ENCODE measurements around the gene KCNJ16. TPM values are rescaled to one million over a fixed set of nuclear protein-coding genes. Genes with fewer than 3 reads are reported as not detected.

The KCNJ16 gene
- total and polyA plus RNA-seq, 4 donors = 0.35 to 4.0 (median 1.3) TPM

DNA sequence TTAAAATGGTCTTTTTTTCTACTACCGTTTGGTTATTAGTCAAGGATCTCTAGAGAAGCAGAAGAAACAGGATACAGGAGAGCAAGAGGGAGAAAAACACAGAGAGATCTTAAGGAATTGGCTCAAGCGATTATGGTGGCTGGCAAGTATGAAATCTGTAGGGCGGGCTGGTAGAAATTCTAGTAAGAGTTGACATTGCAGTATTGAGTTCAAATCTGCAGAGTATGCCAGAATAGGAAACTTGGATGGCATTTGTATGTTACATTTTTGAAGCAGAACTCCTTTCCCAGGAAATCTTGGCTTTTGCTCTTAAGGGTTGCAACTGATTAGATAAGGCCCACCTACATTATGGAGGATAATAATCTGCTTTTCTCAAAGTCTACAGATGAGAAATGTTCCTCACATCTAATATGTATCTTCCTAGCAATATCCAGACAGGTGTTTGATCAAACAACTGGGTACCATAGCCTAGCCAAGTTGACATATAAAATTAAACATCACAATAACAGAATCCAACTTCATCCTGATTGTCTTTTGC, 4.0 kb downstream of the KCNJ16 start:
- no peak overlapping the region for H3K9ac ChIP-seq (ENCODE audit: insufficient read depth in 1 of 2, low read length in 2 of 2)
- no peaks in the 10 kb centered on the region for H3K36me3 ChIP-seq (ENCODE audit: control insufficient read depth in 4 of 4, insufficient read depth in 4 of 4, low read length in 4 of 4)
- no peaks in the 10 kb centered on the region for H3K9me3 ChIP-seq (ENCODE audit: control insufficient read depth in 4 of 4, insufficient read depth in 3 of 4, low read length in 3 of 4)
- H3K27me3 ChIP-seq (ENCODE audit: control insufficient read depth in 3 of 3, insufficient read depth in 3 of 3, low read length in 2 of 3) = no peaks in the 10 kb centered on the region
- no peak overlapping the region for H3K4me3 ChIP-seq
- no peak overlapping the region for H3K27ac ChIP-seq (ENCODE audit: low read depth in 1 of 2, low read length in 1 of 2)
- TF ChIP-seq, protein P1, sequence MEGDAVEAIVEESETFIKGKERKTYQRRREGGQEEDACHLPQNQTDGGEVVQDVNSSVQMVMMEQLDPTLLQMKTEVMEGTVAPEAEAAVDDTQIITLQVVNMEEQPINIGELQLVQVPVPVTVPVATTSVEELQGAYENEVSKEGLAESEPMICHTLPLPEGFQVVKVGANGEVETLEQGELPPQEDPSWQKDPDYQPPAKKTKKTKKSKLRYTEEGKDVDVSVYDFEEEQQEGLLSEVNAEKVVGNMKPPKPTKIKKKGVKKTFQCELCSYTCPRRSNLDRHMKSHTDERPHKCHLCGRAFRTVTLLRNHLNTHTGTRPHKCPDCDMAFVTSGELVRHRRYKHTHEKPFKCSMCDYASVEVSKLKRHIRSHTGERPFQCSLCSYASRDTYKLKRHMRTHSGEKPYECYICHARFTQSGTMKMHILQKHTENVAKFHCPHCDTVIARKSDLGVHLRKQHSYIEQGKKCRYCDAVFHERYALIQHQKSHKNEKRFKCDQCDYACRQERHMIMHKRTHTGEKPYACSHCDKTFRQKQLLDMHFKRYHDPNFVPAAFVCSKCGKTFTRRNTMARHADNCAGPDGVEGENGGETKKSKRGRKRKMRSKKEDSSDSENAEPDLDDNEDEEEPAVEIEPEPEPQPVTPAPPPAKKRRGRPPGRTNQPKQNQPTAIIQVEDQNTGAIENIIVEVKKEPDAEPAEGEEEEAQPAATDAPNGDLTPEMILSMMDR (IDR thresholded peaks at IDR 0.05; ENCODE audit: control extremely low read depth, extremely low read depth) = no peak
- DNase-seq (no peak), ATAC-seq (ENCODE audit: insufficient read depth, low FRiP score) (no peak)
- WGBS, 2 donors = 93 to 99% methylated on average over 3 of the region's 3 CpGs
- peaks cover 0 to 10% (median 0%) of the 10 kb centered on the region in 5 donors for H3K4me1 ChIP-seq (ENCODE audit: control insufficient read depth in 5 of 5, insufficient read depth in 5 of 5, low read length in 5 of 5)

DNA sequence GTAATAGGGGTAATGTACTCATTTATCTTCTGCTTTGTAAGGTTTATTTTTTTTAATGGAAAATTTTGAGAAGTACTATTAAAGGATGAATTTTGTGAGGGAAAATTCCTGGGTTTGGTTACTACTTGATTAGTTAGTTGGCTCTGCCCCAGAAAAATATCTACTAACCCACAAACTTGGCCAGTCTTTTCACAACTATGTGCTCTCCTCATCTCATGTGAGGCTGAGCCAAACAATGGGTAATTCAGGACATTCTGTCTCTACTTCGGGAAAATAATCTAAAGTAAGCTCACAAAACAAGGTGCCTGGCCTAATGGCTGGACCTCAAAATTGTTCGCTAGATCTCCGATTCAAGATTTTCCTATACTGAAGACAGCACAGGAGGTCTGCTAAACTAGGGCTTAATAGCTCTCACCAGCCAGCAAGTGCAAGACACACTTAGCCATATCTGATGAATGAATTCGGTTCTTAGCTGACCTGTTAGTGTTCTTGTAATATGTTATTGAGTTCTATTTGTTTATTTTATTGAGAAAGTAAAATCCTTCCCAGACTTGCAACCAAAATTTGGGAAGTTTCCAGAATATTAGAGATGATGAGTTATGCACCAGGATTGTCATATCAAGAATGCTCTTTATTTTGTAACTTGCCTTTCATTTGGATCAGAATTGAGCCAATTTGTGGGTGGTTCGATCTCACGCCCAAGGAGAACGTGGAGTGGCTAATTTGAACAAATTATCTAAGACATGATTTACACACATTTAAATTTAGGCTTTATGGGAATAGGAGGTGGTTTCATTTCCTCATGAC, 5.7 kb downstream of the KCNJ16 start:
- peaks cover 0 to 10% (median 0%) of the 10 kb centered on the region in 5 donors for H3K4me1 ChIP-seq (ENCODE audit: control insufficient read depth in 5 of 5, insufficient read depth in 5 of 5, low read length in 5 of 5)
- H3K27ac ChIP-seq (ENCODE audit: low read depth in 1 of 2, low read length in 1 of 2) = no peak overlapping the region
- no peak overlapping the region for H3K4me3 ChIP-seq
- WGBS, 2 donors = 68 to 84% methylated on average over 7 of the region's 7 CpGs
- no peaks in the 10 kb centered on the region for H3K9me3 ChIP-seq (ENCODE audit: control insufficient read depth in 4 of 4, insufficient read depth in 3 of 4, low read length in 3 of 4)
- TF ChIP-seq, protein P1 (IDR thresholded peaks at IDR 0.05; ENCODE audit: control extremely low read depth, extremely low read depth) = no peak
- no peak for ATAC-seq (ENCODE audit: insufficient read depth, low FRiP score)
- no peak overlapping the region for H3K9ac ChIP-seq (ENCODE audit: insufficient read depth in 1 of 2, low read length in 2 of 2)
- no peaks in the 10 kb centered on the region for H3K36me3 ChIP-seq (ENCODE audit: control insufficient read depth in 4 of 4, insufficient read depth in 4 of 4, low read length in 4 of 4)
- no peak for DNase-seq
- no peaks in the 10 kb centered on the region for H3K27me3 ChIP-seq (ENCODE audit: control insufficient read depth in 3 of 3, insufficient read depth in 3 of 3, low read length in 2 of 3)

DNA sequence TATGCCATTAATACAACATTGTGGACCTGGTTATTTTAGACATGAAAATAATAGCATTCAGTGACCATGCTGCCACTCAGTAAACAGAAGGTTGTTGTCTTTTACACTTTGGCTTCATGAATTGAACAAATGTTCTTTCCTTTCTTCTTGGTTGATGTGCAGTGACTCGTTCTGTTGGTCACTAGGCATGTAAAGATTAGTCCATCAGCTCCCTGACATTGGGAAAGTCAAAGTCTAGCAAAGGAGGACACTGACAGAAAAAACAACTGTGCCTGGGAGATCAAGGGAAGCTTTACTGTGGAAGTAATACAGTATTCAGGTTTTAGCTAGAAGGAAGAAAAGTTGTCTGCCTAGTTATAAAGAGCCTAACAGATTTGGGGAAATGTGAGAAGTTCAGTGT, 6.9 kb downstream of the KCNJ16 start:
- no peak for DNase-seq
- no peak overlapping the region for H3K9ac ChIP-seq (ENCODE audit: insufficient read depth in 1 of 2, low read length in 2 of 2)
- 60 to 70% methylated on average over 1 of the region's 1 CpG for WGBS, 2 donors

More for the DNA sequence above, 6.9 kb downstream of the KCNJ16 start:
- TF ChIP-seq, protein P1 (IDR thresholded peaks at IDR 0.05; ENCODE audit: control extremely low read depth, extremely low read depth) = no peak
- Histone ChIP-seq H3K27ac (ENCODE audit: low read depth in 1 of 2, low read length in 1 of 2) (no peak overlapping the region), H3K36me3 (ENCODE audit: control insufficient read depth in 4 of 4, insufficient read depth in 4 of 4, low read length in 4 of 4) (no peaks in the 10 kb centered on the region), H3K27me3 (ENCODE audit: control insufficient read depth in 3 of 3, insufficient read depth in 3 of 3, low read length in 2 of 3) (no peaks in the 10 kb centered on the region), H3K4me1 (ENCODE audit: control insufficient read depth in 5 of 5, insufficient read depth in 5 of 5, low read length in 5 of 5) (peaks cover 0 to 5% (median 0%) of the 10 kb centered on the region in 5 donors), H3K9me3 (ENCODE audit: control insufficient read depth in 4 of 4, insufficient read depth in 3 of 4, low read length in 3 of 4) (no peaks in the 10 kb centered on the region), H3K4me3 (no peak overlapping the region)
- ATAC-seq (ENCODE audit: insufficient read depth, low FRiP score) = no peak

Data from lung (tissue), 12 donors.